ENCODE measurements around the gene CAPN5. TPM values are rescaled to one million over a fixed set of nuclear protein-coding genes. Genes with fewer than 3 reads are reported as not detected.
"Not testable (repeated sequence)": the region's sequence is repeated elsewhere in the genome, so short reads cannot be mapped to it uniquely, and the experiment has no call there.

Gene CAPN5
- 8.7 and 10.4 TPM in 2 replicates for total RNA-seq (2014; rRNA removed; shearing (Covaris generic))

DNA sequence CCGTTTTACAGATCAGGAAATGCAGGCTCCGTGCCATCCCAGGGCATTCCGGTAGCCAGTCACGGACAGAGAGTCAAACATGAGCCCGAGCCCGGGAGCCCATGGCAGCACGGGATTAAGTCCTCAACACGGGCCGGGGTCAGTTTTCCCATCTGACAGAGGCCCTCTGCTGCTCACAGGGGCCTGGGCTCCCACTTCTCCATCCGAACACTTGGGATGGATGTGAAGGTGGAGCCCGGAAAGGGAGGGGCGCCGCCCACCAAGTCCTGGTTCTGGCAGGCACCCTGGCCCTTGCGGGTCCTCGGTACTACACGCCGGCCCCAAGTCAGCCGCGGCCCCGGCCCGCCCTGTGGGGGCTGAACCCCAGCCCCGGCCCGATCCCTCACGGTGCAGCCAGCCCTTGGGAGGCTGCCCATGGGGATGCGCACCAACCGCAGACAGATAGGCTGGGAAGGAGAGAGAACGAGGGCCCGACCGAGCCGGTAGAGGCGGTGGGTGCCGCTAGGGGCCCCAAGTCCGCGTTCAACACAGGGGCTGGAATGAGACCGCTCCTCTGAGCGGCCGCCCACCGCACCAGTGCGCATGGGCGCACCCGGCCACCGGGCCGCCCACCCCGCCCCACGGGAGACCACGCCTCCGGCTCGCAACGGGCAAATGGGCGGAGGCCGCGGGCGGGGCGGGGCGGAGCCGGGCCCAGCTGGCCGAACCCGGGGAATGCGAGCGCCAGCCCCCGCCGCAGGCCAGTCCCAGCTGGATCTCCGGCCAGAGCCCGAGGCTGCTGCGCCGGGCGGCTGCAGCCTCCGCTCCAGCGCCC, at the start of gene CAPN5:
CAPN5 (plus strand) TSS at position 743 of the 814 bp plus-strand sequence. CDS start 17,916 bp downstream, outside the sequence.
- Histone ChIP-seq H3K36me3 (no peaks in the 10 kb centered on the region), H3K9me3 (replicated peaks) (no peaks in the 10 kb centered on the region), H3K27ac (peak within 1 kb of the TSS; percentile 63; the same call in 1 of the 2 replicates), H3K27me3 (replicated peaks) (no peaks in the 10 kb centered on the region), H3K4me1 (replicated peaks) (peaks cover 19% of the 10 kb centered on the region), H3K4me3 (peak within 1 kb of the TSS; percentile 75)
- peak; percentile 81 for DNase-seq (ENCODE audit: low read depth in 1 of 2, low spot score in 2 of 2)

DNA sequence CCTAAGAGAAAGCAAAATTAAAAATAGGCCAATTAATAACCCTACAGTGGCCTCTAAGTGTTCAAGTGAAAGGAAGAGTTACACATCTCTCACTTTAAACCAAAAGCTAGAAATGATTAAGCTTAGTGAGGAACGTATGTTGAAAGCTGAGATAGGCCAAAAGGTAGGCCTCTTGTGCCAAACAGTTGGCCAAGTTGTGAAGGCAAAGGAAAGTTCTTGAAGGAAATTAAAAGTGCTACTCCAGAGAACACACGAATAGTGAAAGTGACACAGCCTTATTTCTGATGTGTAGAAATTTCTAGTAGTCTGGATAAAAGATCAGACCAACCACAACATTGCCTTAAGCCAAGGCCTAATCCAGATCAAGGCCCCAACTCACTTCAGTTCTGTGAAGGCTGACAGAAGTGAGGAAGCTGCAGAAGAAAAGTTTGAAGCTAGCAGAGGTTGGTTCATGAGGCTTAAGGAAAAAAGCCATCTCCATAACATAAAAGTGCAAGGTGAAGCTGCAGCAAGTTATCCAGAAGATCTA, 48.3 kb upstream of the CAPN5 start:
- not testable (repeated sequence) for H3K36me3 ChIP-seq; H3K27ac ChIP-seq; H3K27me3 ChIP-seq (replicated peaks); H3K4me3 ChIP-seq; DNase-seq (ENCODE audit: low read depth in 1 of 2, low spot score in 2 of 2); H3K9me3 ChIP-seq (replicated peaks)
- peaks cover 33% of the 10 kb centered on the region for H3K4me1 ChIP-seq (replicated peaks)

DNA sequence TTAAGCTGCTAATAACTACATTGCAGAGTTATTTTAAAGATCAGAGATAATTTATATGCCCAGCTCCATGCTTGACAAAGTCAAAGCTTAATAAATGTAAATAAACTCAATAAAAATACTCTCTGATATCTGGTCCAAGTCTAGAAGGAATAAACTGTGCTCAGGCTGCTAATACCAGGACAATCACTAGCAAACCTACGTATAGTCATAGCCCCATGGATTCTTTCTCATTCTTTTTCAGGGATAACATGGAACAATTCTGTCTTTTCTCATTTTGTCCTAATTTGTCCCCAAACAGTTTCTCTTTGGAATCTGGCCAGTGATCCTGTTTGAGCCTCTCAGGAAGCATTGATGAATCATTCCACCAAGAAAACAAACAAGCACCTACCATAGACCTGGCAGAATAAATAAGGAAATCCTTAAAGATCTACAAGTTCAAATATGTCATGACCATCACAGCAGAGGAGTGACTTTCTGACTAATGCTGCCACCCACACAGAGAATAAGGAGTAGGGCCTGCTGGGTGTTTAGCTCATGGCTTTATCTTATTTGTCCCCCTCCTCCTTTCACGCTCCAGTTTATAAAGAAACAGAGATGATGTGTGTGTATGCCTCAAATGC, 46.7 kb upstream of the CAPN5 start:
- Histone ChIP-seq H3K36me3 (no peaks in the 10 kb centered on the region), H3K4me1 (replicated peaks) (peaks cover 33% of the 10 kb centered on the region), H3K27me3 (replicated peaks) (no peaks in the 10 kb centered on the region), H3K9me3 (replicated peaks) (no peaks in the 10 kb centered on the region), H3K27ac (peak overlapping the region; percentile 40), H3K4me3 (no peak overlapping the region)
- peak; percentile 60 to 84 for DNase-seq (ENCODE audit: low read depth in 1 of 2, low spot score in 2 of 2)

DNA sequence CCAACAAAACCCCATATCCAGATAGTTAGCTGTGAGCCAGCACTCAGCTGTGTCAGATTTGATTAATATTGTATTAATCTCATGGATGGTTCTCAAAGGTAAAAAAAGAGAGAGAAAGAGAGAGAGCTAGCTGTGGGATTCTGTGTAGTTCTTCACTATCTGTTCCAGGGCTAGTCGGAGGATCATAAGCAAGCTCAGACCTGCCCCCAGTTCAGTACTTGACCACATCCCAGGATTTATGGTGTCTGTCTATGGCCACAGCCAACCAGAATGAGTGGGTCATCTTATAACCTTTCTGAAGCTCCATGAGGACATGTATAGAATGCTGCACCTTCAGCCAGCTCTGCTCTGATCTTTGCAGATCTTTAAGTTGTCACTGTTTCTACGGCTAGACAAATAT, 46.0 kb upstream of the CAPN5 start:
- Histone ChIP-seq H3K36me3 (no peaks in the 10 kb centered on the region), H3K27ac (peak overlapping the region; percentile 19), H3K4me1 (replicated peaks) (peaks cover 27% of the 10 kb centered on the region), H3K27me3 (replicated peaks) (no peaks in the 10 kb centered on the region), H3K4me3 (no peak overlapping the region), H3K9me3 (replicated peaks) (no peaks in the 10 kb centered on the region)
- DNase-seq (ENCODE audit: low read depth in 1 of 2, low spot score in 2 of 2): no peak

DNA sequence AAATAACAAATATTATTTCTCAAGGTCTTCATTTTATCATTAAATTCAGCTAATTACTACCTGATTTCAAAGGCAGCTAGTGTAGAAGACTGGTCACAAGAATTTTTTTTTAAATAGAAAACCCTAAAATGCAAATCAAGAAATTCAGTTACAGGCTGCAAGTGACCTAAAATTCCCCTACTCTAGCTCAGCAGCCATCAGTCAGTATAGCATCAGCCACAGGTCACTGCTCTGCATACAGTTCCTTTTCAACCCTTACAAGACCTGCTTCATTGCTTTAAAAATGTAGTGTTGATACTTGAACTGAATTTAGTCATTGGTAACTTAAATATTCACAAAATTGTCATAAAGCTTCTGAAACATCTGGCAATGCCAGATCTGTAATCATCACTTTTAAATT, 42.0 kb upstream of the CAPN5 start:
- no peak for DNase-seq (ENCODE audit: low read depth in 1 of 2, low spot score in 2 of 2)
- no peak overlapping the region for H3K27ac ChIP-seq
- H3K36me3 ChIP-seq: no peaks in the 10 kb centered on the region
- H3K27me3 ChIP-seq (replicated peaks): no peaks in the 10 kb centered on the region
- no peaks in the 10 kb centered on the region for H3K9me3 ChIP-seq (replicated peaks)
- peaks cover 15% of the 10 kb centered on the region for H3K4me1 ChIP-seq (replicated peaks)
- H3K4me3 ChIP-seq: no peak overlapping the region

DNA sequence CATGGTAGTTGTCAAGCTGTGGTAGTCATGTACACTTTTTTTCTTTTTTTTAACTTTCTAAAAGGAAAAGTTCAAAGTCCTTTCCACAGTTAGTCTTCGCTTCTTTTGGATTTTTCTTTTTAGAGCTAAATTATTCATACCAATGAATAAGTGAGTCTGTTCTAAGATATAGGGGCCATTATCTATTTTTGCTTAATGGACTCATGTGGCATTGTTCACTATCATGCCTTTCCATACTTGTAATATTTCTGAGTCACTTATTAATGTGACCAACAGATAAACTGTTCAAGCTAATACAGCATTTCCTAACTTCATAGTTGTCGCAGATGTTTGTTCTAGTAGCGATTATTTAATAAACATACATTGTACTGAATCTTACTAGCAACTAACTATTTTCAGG, 40.5 kb upstream of the CAPN5 start:
- peaks cover 2% of the 10 kb centered on the region for H3K4me1 ChIP-seq (replicated peaks)
- H3K9me3 ChIP-seq (replicated peaks): no peaks in the 10 kb centered on the region
- no peaks in the 10 kb centered on the region for H3K27me3 ChIP-seq (replicated peaks)
- H3K27ac ChIP-seq: no peak overlapping the region
- no peak overlapping the region for H3K4me3 ChIP-seq
- DNase-seq (ENCODE audit: low read depth in 1 of 2, low spot score in 2 of 2): no peak
- no peaks in the 10 kb centered on the region for H3K36me3 ChIP-seq

DNA sequence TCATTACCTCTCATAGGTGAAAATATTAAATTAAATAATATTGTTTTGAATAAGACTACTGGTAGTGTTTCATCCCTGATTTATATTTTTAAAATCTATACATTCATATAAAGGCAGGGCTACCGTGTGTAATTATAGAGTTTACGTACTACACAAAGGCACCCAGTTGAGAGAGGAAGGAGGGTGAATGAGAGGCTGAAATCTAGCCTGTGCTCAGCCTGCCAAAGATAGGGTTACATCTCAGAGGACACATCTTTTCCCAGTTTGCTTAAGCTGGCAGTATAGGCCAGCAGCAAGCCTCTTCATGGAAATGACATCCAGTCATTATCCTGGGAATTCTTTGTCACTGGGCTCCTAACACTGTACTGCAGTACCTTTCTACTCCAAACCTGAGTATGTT, 40.0 kb upstream of the CAPN5 start:
- Histone ChIP-seq H3K9me3 (replicated peaks) (no peaks in the 10 kb centered on the region), H3K27ac (no peak overlapping the region), H3K4me1 (replicated peaks) (no peaks in the 10 kb centered on the region; the same call in 1 of the 2 replicates), H3K36me3 (no peaks in the 10 kb centered on the region), H3K27me3 (replicated peaks) (no peaks in the 10 kb centered on the region), H3K4me3 (no peak overlapping the region)
- no peak for DNase-seq (ENCODE audit: low read depth in 1 of 2, low spot score in 2 of 2)

DNA sequence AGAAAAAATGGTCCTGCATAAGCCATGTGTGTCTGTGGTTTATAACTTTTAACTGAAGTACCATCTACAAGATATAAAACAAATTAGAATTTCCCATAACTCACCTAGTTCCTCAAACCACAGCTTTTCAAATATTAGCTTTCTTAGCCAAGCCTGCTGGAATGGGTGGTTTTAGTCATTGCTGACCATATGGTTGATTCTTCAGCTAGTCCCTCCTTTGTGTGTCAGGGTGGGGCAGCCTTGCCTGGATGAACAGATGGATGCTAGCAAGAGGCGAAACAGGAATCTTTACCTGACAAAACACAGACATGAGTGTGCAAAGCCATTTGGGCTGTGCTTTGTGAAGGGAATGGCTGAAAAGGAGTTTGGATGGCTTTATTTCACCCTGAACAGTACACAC, 39.5 kb upstream of the CAPN5 start:
- H3K4me1 ChIP-seq (replicated peaks): no peaks in the 10 kb centered on the region; the same call in 1 of the 2 replicates
- no peak for DNase-seq (ENCODE audit: low read depth in 1 of 2, low spot score in 2 of 2)
- H3K27me3 ChIP-seq (replicated peaks): no peaks in the 10 kb centered on the region
- no peaks in the 10 kb centered on the region for H3K36me3 ChIP-seq
- no peaks in the 10 kb centered on the region for H3K9me3 ChIP-seq (replicated peaks)
- H3K27ac ChIP-seq: no peak overlapping the region
- H3K4me3 ChIP-seq: no peak overlapping the region

DNA sequence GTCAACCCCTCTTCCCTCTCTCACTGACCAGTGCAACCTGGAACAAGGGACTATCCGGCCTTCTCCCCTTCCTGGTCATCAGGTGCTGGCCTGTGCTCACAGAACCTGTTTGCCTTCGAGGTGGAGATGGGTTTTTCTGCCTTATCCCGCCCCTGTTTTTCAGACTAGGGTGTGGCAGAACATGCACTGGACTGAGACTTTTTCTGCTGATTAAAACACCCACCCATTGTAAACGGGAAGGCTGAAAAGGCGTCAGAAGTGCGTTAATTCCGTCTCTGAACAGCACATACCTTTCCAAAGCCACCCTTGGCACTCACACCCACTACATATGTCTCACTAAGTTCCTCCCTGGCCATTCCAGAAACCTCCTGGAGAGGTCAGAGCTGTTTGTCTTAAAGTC, 36.9 kb upstream of the CAPN5 start:
- H3K36me3 ChIP-seq: no peaks in the 10 kb centered on the region
- DNase-seq (ENCODE audit: low read depth in 1 of 2, low spot score in 2 of 2): no peak
- no peaks in the 10 kb centered on the region for H3K27me3 ChIP-seq (replicated peaks)
- H3K4me3 ChIP-seq: no peak overlapping the region
- H3K9me3 ChIP-seq (replicated peaks): no peaks in the 10 kb centered on the region
- no peak overlapping the region for H3K27ac ChIP-seq
- no peaks in the 10 kb centered on the region; the same call in 1 of the 2 replicates for H3K4me1 ChIP-seq (replicated peaks)

DNA sequence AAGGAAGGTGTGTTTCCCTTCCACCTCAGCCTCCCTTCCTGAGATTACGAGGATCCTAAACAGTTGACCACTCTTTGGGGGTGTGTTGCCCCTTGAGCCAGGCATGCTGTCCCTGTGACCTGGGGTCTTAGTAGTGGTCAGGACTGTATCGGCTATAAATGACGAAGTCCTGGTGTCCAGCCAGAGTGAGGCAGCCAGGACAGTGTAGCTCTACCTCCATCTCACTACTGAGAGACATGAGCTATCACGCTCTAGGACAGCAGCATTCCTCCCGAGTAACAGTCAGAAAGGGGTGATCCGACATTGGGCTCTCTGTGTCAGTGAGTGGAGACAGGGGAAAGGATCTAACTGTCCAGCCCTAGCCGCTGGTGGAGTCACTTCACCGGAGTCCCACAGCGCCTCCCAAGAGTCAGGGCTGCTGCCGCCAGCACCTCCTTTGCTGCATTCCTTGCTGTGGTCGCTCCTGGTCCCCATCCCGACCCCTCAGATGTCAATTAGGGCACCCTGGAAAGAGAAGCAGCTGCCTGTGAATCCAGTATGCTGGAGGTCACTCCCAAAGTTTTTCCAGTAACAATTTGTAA, 35.8 kb upstream of the CAPN5 start:
- H3K27ac ChIP-seq: no peak overlapping the region
- no peaks in the 10 kb centered on the region for H3K36me3 ChIP-seq
- no peaks in the 10 kb centered on the region for H3K27me3 ChIP-seq (replicated peaks)
- no peak for DNase-seq (ENCODE audit: low read depth in 1 of 2, low spot score in 2 of 2)
- H3K4me1 ChIP-seq (replicated peaks): no peaks in the 10 kb centered on the region; the same call in 1 of the 2 replicates
- H3K4me3 ChIP-seq: no peak overlapping the region
- H3K9me3 ChIP-seq (replicated peaks): no peaks in the 10 kb centered on the region

DNA sequence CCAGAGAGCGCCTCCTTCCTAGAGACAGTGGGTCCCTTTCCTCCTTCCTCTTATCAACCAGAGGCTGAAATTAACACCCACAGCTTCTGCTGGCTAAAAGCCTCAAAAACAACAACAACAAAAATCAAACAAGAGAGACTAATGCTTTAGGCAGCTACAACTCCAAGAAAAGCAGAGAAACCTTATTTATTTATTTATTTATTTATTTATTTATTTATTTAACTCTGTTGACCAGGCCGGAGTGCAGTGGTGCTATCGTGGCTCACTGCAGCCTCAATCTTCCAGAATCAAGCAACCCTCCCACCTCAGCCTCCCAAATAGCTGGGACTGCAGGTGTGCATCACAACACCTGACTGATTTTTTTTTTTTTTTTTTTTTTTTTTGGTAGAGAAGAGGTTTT, 35.2 kb upstream of the CAPN5 start:
- Histone ChIP-seq H3K4me3 (no peak overlapping the region), H3K36me3 (no peaks in the 10 kb centered on the region), H3K4me1 (replicated peaks) (no peaks in the 10 kb centered on the region; the same call in 1 of the 2 replicates), H3K9me3 (replicated peaks) (no peaks in the 10 kb centered on the region), H3K27ac (no peak overlapping the region), H3K27me3 (replicated peaks) (no peaks in the 10 kb centered on the region)
- no peak for DNase-seq (ENCODE audit: low read depth in 1 of 2, low spot score in 2 of 2)

DNA sequence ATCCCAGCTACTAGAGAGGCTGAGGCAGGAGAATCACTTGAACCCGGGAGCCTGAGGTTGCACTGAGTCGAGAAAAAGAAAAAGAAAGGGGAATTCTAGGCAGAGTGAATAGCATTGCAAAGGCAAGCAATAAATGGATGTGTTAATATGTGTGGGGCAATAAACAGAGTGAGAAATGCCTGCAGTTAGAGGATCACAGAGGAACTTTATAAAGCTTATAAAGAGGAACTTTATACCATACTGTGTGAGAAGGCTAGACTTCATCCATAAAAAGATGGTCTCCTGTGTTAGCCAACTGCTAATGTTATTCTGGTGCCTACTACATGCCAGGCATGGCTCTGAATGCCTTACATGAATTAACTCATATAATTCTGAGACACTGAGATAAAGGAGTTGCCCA, 31.7 kb upstream of the CAPN5 start:
- Histone ChIP-seq H3K27ac (no peak overlapping the region), H3K4me1 (replicated peaks) (peaks cover 19% of the 10 kb centered on the region), H3K36me3 (no peaks in the 10 kb centered on the region), H3K27me3 (replicated peaks) (no peaks in the 10 kb centered on the region), H3K9me3 (replicated peaks) (no peaks in the 10 kb centered on the region), H3K4me3 (no peak overlapping the region)
- DNase-seq (ENCODE audit: low read depth in 1 of 2, low spot score in 2 of 2): no peak

DNA sequence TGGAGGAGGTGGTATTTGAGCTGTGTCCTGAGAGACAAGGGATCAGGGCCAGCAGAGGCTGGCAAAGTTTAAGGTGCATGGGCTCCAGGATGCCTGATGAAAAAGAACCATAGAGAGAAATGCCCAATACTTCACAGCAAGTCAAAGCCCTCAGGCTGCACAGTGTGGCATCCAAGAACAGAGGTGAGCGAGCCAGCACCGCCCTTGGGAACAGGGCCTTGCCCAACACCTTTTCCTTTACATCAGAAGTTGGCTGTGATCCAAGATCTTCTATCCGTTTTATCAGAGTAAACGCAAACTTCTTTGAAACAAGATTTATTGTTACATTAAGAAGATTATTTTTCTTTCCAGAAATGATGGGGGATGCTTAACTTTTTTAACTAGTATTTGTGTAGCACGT, 31.2 kb upstream of the CAPN5 start:
- no peak overlapping the region for H3K4me3 ChIP-seq
- DNase-seq (ENCODE audit: low read depth in 1 of 2, low spot score in 2 of 2): no peak
- peaks cover 19% of the 10 kb centered on the region for H3K4me1 ChIP-seq (replicated peaks)
- no peaks in the 10 kb centered on the region for H3K27me3 ChIP-seq (replicated peaks)
- H3K27ac ChIP-seq: no peak overlapping the region
- H3K9me3 ChIP-seq (replicated peaks): no peaks in the 10 kb centered on the region
- no peaks in the 10 kb centered on the region for H3K36me3 ChIP-seq

DNA sequence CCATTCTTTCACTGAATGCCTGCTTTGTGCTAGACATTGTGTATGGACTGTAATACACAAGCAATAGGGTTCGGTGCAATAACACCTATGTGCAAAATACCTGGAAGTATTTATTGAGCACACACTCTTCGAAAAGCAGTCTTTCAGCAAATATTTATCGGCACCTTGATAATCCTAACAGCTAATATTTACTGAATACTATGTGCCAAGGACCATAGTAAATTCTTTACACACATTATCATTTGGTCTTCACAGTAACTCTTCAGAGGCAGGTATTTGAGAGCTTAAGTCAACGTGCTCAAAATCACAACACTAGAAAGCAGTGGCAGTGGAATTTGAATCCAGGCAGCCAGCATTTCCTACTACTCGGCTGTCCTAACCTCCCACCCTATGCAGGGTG, 30.4 kb upstream of the CAPN5 start:
- Histone ChIP-seq H3K4me3 (no peak overlapping the region), H3K4me1 (replicated peaks) (peaks cover 19% of the 10 kb centered on the region), H3K27me3 (replicated peaks) (no peaks in the 10 kb centered on the region), H3K36me3 (no peaks in the 10 kb centered on the region), H3K27ac (no peak overlapping the region), H3K9me3 (replicated peaks) (no peaks in the 10 kb centered on the region)
- DNase-seq (ENCODE audit: low read depth in 1 of 2, low spot score in 2 of 2): no peak
